Thyroid gland (tissue), 4 donors: ENCODE data around the gene ATP1A2.

Source experiments
- POLR2A ChIP-seq, 2 donors: fragments of 450-650 bp; IDR thresholded peaks; one replicate each; pipeline ENCODE4 v1.6.1; 2017; ENCODE audit warnings: antibody characterized with exemption in 2 of 2, mild to moderate bottlenecking in 2 of 2, moderate library complexity in 1 of 2
- TF ChIP-seq, protein P1 (sequence below), 6 experiments: fragments of 200-600 bp in 3 of 6; fragments of 450-650 bp in 3 of 6; sonication (generic) in 3 of 6; IDR thresholded peaks; one replicate each; pipeline ENCODE4 v1.5.1; 2016 to 2019; ENCODE audit warnings: antibody characterized with exemption in 6 of 6, mild to moderate bottlenecking in 2 of 6, inconsistent platforms in 1 of 6, moderate library complexity in 1 of 6

DNA sequence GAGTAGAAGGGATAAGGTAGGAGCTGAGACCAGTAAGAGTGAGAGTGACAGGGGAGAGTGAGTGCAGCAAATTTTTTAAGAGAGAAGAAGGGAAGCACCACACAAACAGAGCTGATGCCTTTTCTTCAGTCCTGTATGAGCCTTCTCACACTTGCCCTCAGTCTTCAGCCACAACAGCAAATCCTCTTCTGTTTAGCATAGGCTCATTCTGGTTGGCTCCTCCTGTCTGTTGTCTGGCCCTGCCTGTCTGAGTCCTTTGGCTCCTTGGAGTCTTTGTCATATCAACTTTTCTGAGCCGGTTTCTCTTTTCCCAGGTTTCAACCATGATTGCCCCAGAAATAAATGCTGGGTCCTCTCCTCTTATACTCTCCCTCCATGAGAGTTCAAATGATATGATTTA lies 62.1 kb downstream of the ATP1A2 start:
- TF ChIP-seq, protein P1, sequence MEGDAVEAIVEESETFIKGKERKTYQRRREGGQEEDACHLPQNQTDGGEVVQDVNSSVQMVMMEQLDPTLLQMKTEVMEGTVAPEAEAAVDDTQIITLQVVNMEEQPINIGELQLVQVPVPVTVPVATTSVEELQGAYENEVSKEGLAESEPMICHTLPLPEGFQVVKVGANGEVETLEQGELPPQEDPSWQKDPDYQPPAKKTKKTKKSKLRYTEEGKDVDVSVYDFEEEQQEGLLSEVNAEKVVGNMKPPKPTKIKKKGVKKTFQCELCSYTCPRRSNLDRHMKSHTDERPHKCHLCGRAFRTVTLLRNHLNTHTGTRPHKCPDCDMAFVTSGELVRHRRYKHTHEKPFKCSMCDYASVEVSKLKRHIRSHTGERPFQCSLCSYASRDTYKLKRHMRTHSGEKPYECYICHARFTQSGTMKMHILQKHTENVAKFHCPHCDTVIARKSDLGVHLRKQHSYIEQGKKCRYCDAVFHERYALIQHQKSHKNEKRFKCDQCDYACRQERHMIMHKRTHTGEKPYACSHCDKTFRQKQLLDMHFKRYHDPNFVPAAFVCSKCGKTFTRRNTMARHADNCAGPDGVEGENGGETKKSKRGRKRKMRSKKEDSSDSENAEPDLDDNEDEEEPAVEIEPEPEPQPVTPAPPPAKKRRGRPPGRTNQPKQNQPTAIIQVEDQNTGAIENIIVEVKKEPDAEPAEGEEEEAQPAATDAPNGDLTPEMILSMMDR (IDR thresholded peaks at IDR 0.05): no peak
- TF ChIP-seq POLR2A (IDR thresholded peaks at IDR 0.05): no peak
